ENCODE data around the gene DNHD1. TPM values are rescaled to one million over a fixed set of nuclear protein-coding genes. Genes with fewer than 3 reads are reported as not detected.

Gene DNHD1
- total RNA-seq, 1 donor from 2014 or later: 12.0 TPM

GRCh38 chr11:6620636-6621035 is 123.6 kb downstream of the DNHD1 start:
- no peak for DNase-seq
- peaks cover 22% of the 10 kb centered on the region for H3K4me1 ChIP-seq
- ATAC-seq: no peak
- H3K9me3 ChIP-seq: no peaks in the 10 kb centered on the region
- H3K36me3 ChIP-seq: peaks cover 24% of the 10 kb centered on the region
- no peaks in the 10 kb centered on the region for H3K27me3 ChIP-seq (ENCODE audit: low read depth)
- intact Hi-C loops (cut with DNase I): no loop called here
- no peak overlapping the region for H3K27ac ChIP-seq
- no peak overlapping the region for H3K4me3 ChIP-seq
- TF ChIP-seq CTCF (IDR thresholded peaks at IDR 0.05): no peak

Other genes starting within 250 kb of the DNHD1 start
- gene CCKBR, start 237.4 kb upstream of the DNHD1 start, total RNA-seq: not detected
- gene CAVIN3, start 176.8 kb upstream of the DNHD1 start, total RNA-seq: 36.3 TPM
- 39.7 TPM for gene SMPD1, start 106.8 kb upstream of the DNHD1 start, total RNA-seq
- 37.2 TPM for gene APBB1, start 78.2 kb upstream of the DNHD1 start, total RNA-seq
- 1.7 TPM for gene HPX, start 56.3 kb upstream of the DNHD1 start, total RNA-seq
- 18.9 TPM for gene TRIM3, start 23.3 kb upstream of the DNHD1 start, total RNA-seq
- gene ARFIP2, start 15.9 kb upstream of the DNHD1 start, total RNA-seq: 38.8 TPM
- gene TIMM10B, start 15.8 kb upstream of the DNHD1 start, total RNA-seq: 34.6 TPM
- 16.5 TPM for gene RRP8, start 106.3 kb downstream of the DNHD1 start, total RNA-seq
- 135 TPM for gene ILK, start 106.5 kb downstream of the DNHD1 start, total RNA-seq
- gene TAF10, start 114.9 kb downstream of the DNHD1 start, total RNA-seq: 112 TPM
- gene TPP1, start 122.1 kb downstream of the DNHD1 start, total RNA-seq: 231 TPM
- 23.2 TPM for gene DCHS1, start 158.5 kb downstream of the DNHD1 start, total RNA-seq
- gene MRPL17, start 186.1 kb downstream of the DNHD1 start, total RNA-seq: 34.2 TPM